ENCODE measurements around the gene MFSD12.

DNA sequence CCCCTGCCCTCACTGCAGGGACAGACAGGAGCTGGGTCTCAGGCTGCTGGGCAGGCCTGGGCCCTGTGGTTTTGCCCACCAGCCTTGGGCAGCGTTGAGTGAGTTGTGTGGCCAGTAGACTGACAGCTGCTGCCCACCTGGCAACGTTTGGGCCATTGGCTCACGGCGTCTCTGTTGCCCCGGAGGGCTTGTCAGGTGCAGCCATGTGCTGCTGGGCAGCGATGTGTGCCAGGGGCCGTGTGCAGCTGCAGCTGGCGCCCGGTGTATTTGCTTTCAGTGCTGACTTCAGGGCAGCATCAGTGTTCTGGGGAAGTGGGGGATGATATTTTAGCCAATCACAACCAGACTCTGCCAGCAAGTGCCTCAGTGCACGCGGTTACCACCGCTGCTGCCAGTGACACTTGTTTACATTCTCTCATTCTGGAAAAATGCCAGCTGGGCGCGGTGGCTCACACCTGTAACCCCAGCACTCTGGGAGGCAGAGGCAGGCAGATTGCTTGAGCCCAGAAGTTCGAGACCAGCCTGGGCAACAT lies 40.6 kb downstream of the MFSD12 start:
- TF ChIP-seq, protein P1, sequence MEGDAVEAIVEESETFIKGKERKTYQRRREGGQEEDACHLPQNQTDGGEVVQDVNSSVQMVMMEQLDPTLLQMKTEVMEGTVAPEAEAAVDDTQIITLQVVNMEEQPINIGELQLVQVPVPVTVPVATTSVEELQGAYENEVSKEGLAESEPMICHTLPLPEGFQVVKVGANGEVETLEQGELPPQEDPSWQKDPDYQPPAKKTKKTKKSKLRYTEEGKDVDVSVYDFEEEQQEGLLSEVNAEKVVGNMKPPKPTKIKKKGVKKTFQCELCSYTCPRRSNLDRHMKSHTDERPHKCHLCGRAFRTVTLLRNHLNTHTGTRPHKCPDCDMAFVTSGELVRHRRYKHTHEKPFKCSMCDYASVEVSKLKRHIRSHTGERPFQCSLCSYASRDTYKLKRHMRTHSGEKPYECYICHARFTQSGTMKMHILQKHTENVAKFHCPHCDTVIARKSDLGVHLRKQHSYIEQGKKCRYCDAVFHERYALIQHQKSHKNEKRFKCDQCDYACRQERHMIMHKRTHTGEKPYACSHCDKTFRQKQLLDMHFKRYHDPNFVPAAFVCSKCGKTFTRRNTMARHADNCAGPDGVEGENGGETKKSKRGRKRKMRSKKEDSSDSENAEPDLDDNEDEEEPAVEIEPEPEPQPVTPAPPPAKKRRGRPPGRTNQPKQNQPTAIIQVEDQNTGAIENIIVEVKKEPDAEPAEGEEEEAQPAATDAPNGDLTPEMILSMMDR (IDR thresholded peaks at IDR 0.05; ENCODE audit: low read length) = no peak
- TF ChIP-seq EZH2phosphoT487 (IDR thresholded peaks at IDR 0.05; ENCODE audit: low read length) = no peak

All from MM.1S (cell line).